GM12865 (cell line): ENCODE data around the gene ADNP2.

Experiments used
- DNase-seq: peaks from one replicate; pipeline ENCODE4 v3.0.0; 2010; ENCODE audit warnings: low read depth
- H3K4me3 ChIP-seq: 2 replicates; pipeline ENCODE4 v1.5.1; 2011; ENCODE audit warnings: mild to moderate bottlenecking, low read depth, low read length, control low read depth
- CTCF ChIP-seq: IDR thresholded peaks from 2 replicates; pipeline ENCODE4 v1.5.1; 2011; ENCODE audit warnings: low read length, control low read depth, low read depth, inconsistent platforms; ENCODE audit not compliant: insufficient read depth; ENCODE audit errors: missing control alignments

The ADNP2 gene

GRCh38 chr18:80130555-80130954 lies 21.5 kb downstream of the ADNP2 start:
- H3K4me3 ChIP-seq: no peak overlapping the region
- DNase-seq: no peak
- TF ChIP-seq CTCF: no peak

- no peak for TF ChIP-seq CTCF
- DNase-seq: no peak
Measured at GRCh38 chr18:80132180-80132812, 23.2 kb downstream of the ADNP2 start.

GRCh38 chr18:80133124-80133523 lies 24.1 kb downstream of the ADNP2 start:
- no peak for TF ChIP-seq CTCF
- DNase-seq: no peak
- H3K4me3 ChIP-seq: no peak overlapping the region

More at GRCh38 chr18:80132180-80132812, 23.2 kb downstream of the ADNP2 start:
- H3K4me3 ChIP-seq: no peak overlapping the region

GRCh38 chr18:80135136-80135535 lies 26.1 kb downstream of the ADNP2 start:
- DNase-seq: no peak
- no peak for TF ChIP-seq CTCF
- H3K4me3 ChIP-seq: no peak overlapping the region

- no peak overlapping the region for H3K4me3 ChIP-seq
- TF ChIP-seq CTCF: no peak
- no peak for DNase-seq
Measured at GRCh38 chr18:80136679-80137078, 27.6 kb downstream of the ADNP2 start.

- DNase-seq: no peak
- H3K4me3 ChIP-seq: no peak overlapping the region
- TF ChIP-seq CTCF: no peak
Measured at GRCh38 chr18:80137137-80137536, 28.1 kb downstream of the ADNP2 start.

GRCh38 chr18:80137976-80138375 lies 28.9 kb downstream of the ADNP2 start:
- TF ChIP-seq CTCF: no peak
- H3K4me3 ChIP-seq: no peak overlapping the region
- DNase-seq: no peak
